Thoracic aorta (tissue), 2 donors: ENCODE measurements around the gene STAB2. TPM values are rescaled to one million over a fixed set of nuclear protein-coding genes. Genes with fewer than 3 reads are reported as not detected.

ENCODE experiments used
- ATAC-seq: fragments of 150-250 bp; one replicate; pipeline ENCODE4 v1.8.0; 2017; ENCODE audit warnings: low read depth; ENCODE audit not compliant: insufficient number of reproducible peaks, low FRiP score
- DNase-seq: peaks from one replicate; pipeline ENCODE4 v3.0.0-alpha.2; 2020; ENCODE audit warnings: low spot score
- H3K27ac ChIP-seq, 2 donors: fragments of 200-600 bp; sonication (generic); 1 replicate in 1 of 2; 2 replicates in 1 of 2; pipeline ENCODE4 v1.5.1; 2016; ENCODE audit warnings: mild to moderate bottlenecking in 2 of 2, moderate library complexity in 2 of 2
- H3K27me3 ChIP-seq: fragments of 200-600 bp; sonication (generic); replicated peaks from 2 replicates; pipeline ENCODE4 v1.6.0; 2016; ENCODE audit warnings: mild to moderate bottlenecking; ENCODE audit not compliant: insufficient read depth
- H3K36me3 ChIP-seq: fragments of 200-600 bp; sonication (generic); one replicate; pipeline ENCODE4 v1.5.1; 2016
- H3K4me1 ChIP-seq, 2 donors: fragments of 200-600 bp; sonication (generic); 1 replicate in 1 of 2; 2 replicates in 1 of 2; pipeline versions ENCODE4 v1.5.1 to v1.6.0; 2016; ENCODE audit warnings: low read depth in 2 of 2, mild to moderate bottlenecking in 1 of 2; ENCODE audit not compliant: control insufficient read depth in 1 of 2
- H3K4me3 ChIP-seq: fragments of 200-600 bp; sonication (generic); 2 replicates; pipeline ENCODE4 v1.5.1; 2016; ENCODE audit warnings: mild to moderate bottlenecking
- H3K9me3 ChIP-seq: fragments of 200-600 bp; sonication (generic); 2 replicates; pipeline ENCODE4 v1.5.1; 2016
- total RNA-seq, 2 donors: library from RNA; depleted of rRNA; stranded (reverse); fragments of >200 nt; gene quantifications; one replicate each; pipeline versions ENCODE4 v1.1.0 to v1.2.3, GENCODE V29; 2016
- TF ChIP-seq, protein P1 (sequence below): fragments of 200-600 bp; sonication (generic); IDR thresholded peaks from one replicate; pipeline ENCODE4 v1.5.1; 2019; ENCODE audit warnings: antibody characterized with exemption

STAB2 gene
- total RNA-seq, 2 donors from 2014 or later: not detected

- Histone ChIP-seq H3K4me1 (peaks cover 8 to 27% of the 10 kb centered on the region in 2 donors), H3K27ac (no peak overlapping the region), H3K4me3 (no peak overlapping the region), H3K9me3 (no peaks in the 10 kb centered on the region), H3K27me3 (no peaks in the 10 kb centered on the region), H3K36me3 (peaks cover 54% of the 10 kb centered on the region)
- DNase-seq: no peak
- ATAC-seq: no peak
- TF ChIP-seq, protein P1, sequence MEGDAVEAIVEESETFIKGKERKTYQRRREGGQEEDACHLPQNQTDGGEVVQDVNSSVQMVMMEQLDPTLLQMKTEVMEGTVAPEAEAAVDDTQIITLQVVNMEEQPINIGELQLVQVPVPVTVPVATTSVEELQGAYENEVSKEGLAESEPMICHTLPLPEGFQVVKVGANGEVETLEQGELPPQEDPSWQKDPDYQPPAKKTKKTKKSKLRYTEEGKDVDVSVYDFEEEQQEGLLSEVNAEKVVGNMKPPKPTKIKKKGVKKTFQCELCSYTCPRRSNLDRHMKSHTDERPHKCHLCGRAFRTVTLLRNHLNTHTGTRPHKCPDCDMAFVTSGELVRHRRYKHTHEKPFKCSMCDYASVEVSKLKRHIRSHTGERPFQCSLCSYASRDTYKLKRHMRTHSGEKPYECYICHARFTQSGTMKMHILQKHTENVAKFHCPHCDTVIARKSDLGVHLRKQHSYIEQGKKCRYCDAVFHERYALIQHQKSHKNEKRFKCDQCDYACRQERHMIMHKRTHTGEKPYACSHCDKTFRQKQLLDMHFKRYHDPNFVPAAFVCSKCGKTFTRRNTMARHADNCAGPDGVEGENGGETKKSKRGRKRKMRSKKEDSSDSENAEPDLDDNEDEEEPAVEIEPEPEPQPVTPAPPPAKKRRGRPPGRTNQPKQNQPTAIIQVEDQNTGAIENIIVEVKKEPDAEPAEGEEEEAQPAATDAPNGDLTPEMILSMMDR: no peak
These were observed 188.0 kb downstream of the STAB2 start for GRCh38 chr12:103774977-103775560.

GRCh38 chr12:103778781-103779180, 191.7 kb downstream of the STAB2 start:
- TF ChIP-seq, protein P1: no peak
- H3K4me3 ChIP-seq: no peak overlapping the region
- no peaks in the 10 kb centered on the region for H3K27me3 ChIP-seq
- H3K36me3 ChIP-seq: peaks cover 53% of the 10 kb centered on the region
- ATAC-seq (no peak), DNase-seq (no peak)
- peaks cover 0 to 6% of the 10 kb centered on the region in 2 donors for H3K4me1 ChIP-seq
- no peak overlapping the region for H3K27ac ChIP-seq
- no peaks in the 10 kb centered on the region for H3K9me3 ChIP-seq

GRCh38 chr12:103779410-103780092, 192.5 kb downstream of the STAB2 start:
- DNase-seq: no peak
- H3K4me3 ChIP-seq: no peak overlapping the region
- H3K4me1 ChIP-seq: no peaks in the 10 kb centered on the region
- no peak overlapping the region for H3K27ac ChIP-seq
- no peaks in the 10 kb centered on the region for H3K9me3 ChIP-seq
- TF ChIP-seq, protein P1: no peak
- ATAC-seq: no peak
- H3K27me3 ChIP-seq: no peaks in the 10 kb centered on the region
- peaks cover 60% of the 10 kb centered on the region for H3K36me3 ChIP-seq

GRCh38 chr12:103780093-103780440, 193.0 kb downstream of the STAB2 start:
- ATAC-seq (no peak), DNase-seq (no peak)
- Histone ChIP-seq H3K4me3 (no peak overlapping the region), H3K36me3 (peaks cover 58% of the 10 kb centered on the region), H3K27ac (no peak overlapping the region), H3K27me3 (no peaks in the 10 kb centered on the region), H3K9me3 (no peaks in the 10 kb centered on the region), H3K4me1 (no peaks in the 10 kb centered on the region)
- TF ChIP-seq, protein P1: no peak

DNA sequence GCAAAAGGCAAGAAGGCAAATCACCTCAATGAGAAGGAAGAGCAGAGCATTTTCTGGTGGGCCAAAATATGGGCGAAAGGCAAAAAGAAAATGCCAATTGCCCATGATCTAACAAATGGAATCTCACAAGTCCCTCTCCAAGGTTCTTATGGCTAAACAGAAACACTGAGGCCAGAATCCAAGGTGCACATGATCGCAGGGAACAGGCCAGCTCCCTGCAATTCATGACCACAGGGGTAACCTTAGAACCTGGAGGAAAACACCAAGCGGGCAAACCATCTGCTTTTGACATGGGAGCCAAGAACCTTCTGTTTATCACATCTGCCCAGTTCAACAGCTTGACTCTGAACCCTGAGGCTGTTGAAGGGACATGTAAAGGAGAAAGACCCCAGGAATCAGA, 193.9 kb downstream of the STAB2 start:
- DNase-seq (no peak), ATAC-seq (no peak)
- Histone ChIP-seq H3K4me3 (no peak overlapping the region), H3K27ac (no peak overlapping the region), H3K36me3 (peaks cover 52% of the 10 kb centered on the region), H3K27me3 (no peaks in the 10 kb centered on the region), H3K9me3 (no peaks in the 10 kb centered on the region), H3K4me1 (no peaks in the 10 kb centered on the region)
- TF ChIP-seq, protein P1: no peak
